HG03045 (cell line): Measurements from ENCODE around the gene METTL15.
"Not testable (repeated sequence)": the region's sequence is repeated elsewhere in the genome, so short reads cannot be mapped to it uniquely, and the experiment has no call there.

Source experiments
- ATAC-seq: cut with Tn5 transposase; IDR thresholded peaks from one replicate; pipeline ENCODE4 v1.9.1; 2021; ENCODE audit warnings: mild to moderate bottlenecking, moderate library complexity; ENCODE audit not compliant: unreplicated experiment

The METTL15 gene

DNA sequence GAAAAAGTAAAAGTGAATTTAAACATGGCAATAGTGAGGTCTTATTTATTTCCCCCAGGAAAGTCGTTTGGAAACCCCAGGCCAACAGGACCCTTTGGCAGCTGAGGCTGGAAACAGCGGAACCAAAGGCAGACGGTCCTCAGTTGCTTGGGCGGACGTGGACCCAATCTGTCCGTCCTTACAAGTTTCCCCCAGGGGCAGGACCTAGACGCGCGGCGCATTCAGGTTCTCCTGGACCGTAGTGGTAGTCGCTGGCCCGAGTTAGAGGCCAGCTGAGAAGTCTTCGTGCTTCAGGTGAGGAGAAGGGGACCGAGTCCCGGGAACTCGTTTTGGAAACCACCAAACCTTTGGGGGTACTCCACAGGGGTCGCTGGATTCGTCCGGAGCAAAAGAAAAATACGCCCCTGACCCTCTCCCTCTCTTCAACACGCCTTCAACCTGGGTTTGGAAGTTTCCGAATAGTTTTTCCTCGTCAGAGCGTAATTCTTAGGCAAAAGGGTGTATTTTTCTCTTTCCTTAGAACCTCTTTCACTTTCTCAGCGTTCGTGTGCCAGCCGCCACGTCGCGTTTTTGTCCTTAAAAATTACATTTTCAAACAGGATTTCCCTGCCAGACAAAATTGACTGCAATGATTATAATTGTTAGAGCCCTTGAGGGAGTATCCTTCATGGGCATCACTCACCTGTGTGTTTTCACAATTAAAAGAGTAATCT lies 2.1 kb downstream of the METTL15 start:
- peak; percentile 41 for ATAC-seq

- ATAC-seq = no peak
Measured at GRCh38 chr11:28110821-28111200, 2.6 kb downstream of the METTL15 start.

DNA sequence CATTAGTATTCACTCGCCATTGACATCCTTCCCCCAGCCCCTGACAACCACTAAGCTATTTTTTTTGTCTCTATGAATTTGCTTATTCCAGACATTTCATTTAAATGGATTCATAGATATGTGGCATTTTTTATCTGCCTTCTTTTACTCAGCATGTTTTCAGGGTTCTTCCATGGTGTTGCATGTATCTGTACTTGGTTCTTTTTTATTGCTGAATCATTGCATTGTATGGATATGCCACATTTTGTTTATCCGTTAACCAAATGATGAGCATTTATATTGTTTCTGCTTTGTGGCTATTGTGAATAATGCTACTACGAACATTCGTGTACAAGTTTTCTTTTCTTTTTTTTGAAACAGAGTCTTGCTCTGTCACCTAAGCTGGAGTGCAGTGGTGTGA lies 5.9 kb downstream of the METTL15 start:
- ATAC-seq = no peak

- ATAC-seq = no peak
Measured at GRCh38 chr11:28114731-28115130, 6.5 kb downstream of the METTL15 start.

DNA sequence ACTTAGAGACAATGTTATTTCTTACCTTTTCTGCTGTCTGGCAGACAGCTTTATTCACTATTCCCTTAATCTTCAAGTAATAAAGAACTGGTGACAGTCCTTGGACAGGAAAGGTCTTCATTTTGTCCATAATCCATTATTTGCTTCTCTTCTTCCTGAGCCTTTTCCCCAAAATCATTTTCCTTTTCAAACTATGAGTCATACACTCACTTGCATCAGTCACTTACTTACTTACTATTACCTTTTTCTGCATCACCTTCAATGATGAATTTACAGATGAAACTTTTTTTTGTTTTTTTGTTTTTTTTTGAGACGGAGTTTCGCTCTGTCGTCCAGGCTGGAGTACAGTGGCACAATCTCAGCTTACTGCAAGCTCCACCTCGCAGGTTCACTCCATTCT lies 9.5 kb downstream of the METTL15 start:
- no peak for ATAC-seq

DNA sequence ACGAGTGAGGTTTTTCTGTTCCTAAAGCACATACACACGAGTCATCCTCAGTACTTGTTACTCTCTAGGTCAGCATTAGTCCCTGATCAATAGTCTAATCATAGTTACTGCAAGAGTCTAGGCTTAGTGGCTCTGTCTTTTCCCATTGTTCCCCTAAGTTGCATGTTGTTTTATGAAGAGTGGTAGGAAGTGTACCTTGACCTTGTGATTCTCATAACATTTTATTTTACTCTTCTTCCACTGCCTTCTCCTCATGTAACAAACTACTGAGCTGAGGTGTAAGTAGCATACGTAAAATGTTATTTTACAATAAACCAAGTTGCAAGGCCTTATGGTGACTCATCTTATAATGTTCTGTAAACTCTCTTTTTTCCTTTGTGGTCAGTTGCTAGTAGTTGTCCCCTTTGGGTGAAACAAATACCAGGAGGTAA lies 15.0 kb downstream of the METTL15 start:
- no peak for ATAC-seq

DNA sequence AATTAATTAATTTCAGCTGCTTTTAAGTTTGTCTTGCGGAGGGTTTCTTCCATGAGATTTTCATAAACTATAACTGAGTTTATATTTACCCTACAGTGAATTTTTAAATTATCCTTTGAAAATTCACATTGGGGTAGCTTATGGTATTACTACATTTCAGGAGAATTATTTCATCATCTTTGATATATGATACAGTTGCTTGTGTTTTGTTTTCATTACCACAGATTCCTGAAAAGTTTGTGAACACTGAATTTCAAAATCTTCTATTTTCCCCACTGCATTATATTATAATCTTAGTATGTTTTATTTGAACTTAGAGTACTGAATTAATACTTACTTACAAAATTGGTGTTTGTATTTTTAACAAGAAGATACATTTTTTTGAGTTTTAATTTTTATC lies 24.4 kb downstream of the METTL15 start:
- no peak for ATAC-seq

- ATAC-seq = no peak
Measured at GRCh38 chr11:28133146-28133545, 25.0 kb downstream of the METTL15 start.

- ATAC-seq = not testable (repeated sequence)
Measured at GRCh38 chr11:28136157-28136556, 28.0 kb downstream of the METTL15 start.

GRCh38 chr11:28137366-28137765 lies 29.2 kb downstream of the METTL15 start:
- ATAC-seq = no peak

GRCh38 chr11:28137832-28138231 lies 29.6 kb downstream of the METTL15 start:
- ATAC-seq = no peak

DNA sequence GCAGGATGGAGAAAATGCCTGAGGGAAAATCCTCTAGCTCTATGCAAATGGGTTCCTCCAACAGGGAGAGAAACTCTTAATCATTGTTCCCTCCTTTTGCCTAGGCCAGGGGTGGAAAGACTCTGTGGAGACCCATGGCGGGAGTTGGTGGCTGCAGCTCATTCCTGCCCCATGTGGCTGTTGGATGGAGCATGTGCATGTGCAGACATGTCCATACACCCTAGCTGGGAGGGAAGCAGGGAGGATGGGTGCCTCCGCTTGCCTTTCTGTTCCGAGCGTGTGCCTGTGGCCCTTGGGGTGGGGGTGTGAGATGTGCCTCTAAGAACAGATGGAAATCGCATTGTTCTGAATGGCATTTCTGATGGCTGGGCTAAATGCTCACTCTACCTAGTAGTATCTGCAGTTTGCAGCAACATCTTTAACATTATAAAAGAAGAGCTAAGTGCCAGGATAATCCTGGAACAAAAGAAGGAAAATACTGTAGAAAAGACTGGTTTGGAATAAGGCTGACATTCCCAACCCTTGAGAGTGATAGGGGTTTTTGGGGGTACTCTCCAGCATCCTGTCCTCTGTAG lies 31.7 kb downstream of the METTL15 start:
- no peak for ATAC-seq

DNA sequence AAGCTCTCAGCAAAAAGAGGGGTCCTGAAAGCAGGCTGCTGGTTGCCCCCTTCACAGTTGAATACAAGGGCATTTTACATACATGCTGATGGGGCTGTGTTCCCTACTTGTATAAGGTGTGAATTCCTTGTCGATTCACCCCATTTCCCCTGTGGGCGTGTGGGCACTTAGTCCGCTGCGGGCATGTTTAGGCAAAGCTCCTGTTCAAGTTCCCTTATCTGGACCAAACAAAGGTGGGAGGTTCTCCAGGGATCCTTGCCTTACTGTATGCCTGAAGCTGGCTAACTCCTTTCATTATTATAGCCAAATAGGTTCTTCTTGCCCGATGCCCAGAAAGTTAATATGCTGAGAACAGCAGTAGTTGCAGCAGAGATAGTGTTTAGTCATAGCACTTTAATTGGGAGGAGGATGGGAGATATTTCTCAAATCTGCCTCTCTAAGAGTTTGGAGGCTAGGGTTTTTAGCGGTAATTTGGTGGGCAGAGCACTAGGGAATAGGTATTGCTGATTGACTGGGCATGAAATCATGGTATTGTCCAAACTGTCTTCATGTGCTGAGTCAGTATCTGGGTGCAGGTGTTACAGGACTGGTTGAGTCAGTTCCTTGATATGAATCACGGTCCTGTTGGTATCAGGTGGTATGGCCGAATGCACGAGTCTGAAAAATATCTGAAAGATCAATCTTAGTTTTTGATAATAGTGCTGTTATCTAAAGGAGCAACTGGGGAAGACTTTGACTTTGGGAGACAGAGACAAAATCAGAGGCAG lies 32.7 kb downstream of the METTL15 start:
- no peak for ATAC-seq

DNA sequence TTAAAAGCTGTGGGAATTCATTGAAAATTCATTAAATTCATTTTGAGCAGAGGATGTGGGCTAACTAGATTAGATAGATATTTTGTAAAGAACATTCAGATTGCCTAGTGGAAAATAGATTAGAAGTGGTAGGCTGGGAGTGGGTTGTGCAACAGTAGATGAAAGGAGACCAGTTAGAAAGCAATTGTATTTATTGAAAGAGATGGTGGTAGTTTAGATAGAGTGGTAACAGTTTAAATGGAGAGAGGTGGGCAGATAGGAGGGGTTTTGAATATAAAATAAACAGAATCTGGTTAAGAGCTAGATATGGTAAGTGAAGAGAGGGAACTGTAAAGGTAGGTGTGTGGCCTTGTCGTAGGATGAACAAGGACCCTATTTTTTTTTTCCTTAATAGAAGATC lies 34.5 kb downstream of the METTL15 start:
- ATAC-seq = no peak

DNA sequence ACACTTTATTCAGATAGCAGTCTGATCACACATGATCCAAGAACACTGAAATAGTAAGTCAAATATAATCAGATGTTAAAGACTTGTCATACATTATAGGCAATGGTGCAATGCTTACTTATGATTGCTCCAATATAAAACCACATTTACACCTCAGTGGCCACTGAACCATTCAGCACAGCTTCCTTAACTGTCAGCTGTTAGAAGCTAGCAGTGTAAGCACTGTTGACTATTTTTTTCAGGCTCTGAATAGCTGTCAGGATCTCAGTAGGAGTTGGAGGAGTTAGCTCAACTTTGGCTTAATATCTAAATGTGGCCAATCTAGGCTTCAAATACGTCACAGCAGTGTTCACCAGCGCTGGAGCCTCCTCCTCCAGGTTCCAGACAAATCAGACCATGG lies 36.6 kb downstream of the METTL15 start:
- no peak for ATAC-seq

GRCh38 chr11:28146123-28146751 lies 38.0 kb downstream of the METTL15 start:
- no peak for ATAC-seq

GRCh38 chr11:28152743-28153142 lies 44.6 kb downstream of the METTL15 start:
- ATAC-seq = no peak

DNA sequence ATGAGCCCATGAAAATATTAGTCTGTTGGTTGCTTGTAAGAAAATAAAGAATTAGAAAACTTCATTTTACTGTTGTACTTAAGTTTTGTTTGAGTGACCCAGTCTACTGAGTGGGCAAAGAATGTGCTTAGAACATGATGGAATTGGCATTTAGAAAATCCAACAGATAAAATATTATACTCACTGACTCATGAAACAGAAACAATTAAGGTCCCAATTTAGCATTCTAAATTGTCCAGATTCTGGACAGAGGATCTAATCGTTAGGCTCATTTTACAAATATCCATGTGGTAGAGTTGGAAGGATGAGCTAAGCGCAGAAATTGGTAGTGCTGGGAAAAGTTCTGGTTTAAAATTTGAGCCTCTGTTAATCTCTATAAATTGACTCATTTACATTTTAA lies 45.4 kb downstream of the METTL15 start:
- ATAC-seq = no peak

- ATAC-seq = no peak
Measured at GRCh38 chr11:28168718-28169117, 60.5 kb downstream of the METTL15 start.

GRCh38 chr11:28169816-28170215 lies 61.6 kb downstream of the METTL15 start:
- ATAC-seq = no peak

- no peak for ATAC-seq
Measured at GRCh38 chr11:28170759-28171158, 62.6 kb downstream of the METTL15 start.

GRCh38 chr11:28176351-28176750 lies 68.2 kb downstream of the METTL15 start:
- no peak for ATAC-seq
